ENCODE data around the gene ABCA12.

The ABCA12 gene

DNA sequence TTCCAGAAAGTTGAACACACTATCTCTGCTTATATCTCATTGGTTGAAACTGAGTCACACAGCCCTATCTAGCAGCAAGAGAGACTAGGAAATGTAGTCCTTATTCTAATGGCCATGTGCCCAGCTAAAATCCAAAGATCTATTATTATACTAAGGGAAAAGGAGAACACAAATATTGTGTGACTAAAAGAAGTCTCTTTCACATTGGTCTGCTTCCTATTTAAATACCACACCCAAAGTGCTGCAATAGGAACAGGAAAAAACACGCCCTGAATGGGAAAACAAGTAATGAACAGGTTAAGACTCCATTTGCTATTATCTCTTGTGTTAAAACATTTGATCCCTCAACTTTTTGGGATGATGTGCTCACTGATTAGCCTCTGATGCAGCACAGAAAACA lies 242.2 kb downstream of the ABCA12 start:
- Histone ChIP-seq H3K9me3 (ENCODE audit: insufficient read depth, low read depth, low read length) (no peaks in the 10 kb centered on the region), H3K4me3 (ENCODE audit: low read length, poor library complexity, severe bottlenecking) (no peak overlapping the region), H3K9ac (ENCODE audit: low read depth, low read length, poor library complexity, severe bottlenecking) (no peak overlapping the region), H3K4me1 (ENCODE audit: insufficient read depth, low read length, poor library complexity, severe bottlenecking) (no peaks in the 10 kb centered on the region), H3K36me3 (ENCODE audit: insufficient read depth, low read length) (no peaks in the 10 kb centered on the region), H2AFZ (ENCODE audit: low read length) (no peak overlapping the region), H3K9me2 (replicated peaks; ENCODE audit: low read depth, low read length) (no peaks in the 10 kb centered on the region), H3K27me3 (ENCODE audit: insufficient read depth, low read length, poor library complexity, severe bottlenecking) (no peaks in the 10 kb centered on the region), H3K79me2 (ENCODE audit: insufficient read depth, low read length) (no peaks in the 10 kb centered on the region), H4K20me1 (ENCODE audit: insufficient read depth, low read length, poor library complexity, severe bottlenecking) (no peaks in the 10 kb centered on the region), H3F3A (ENCODE audit: low read depth) (no peaks in the 10 kb centered on the region), H3K4me2 (ENCODE audit: low read depth, low read length, poor library complexity, severe bottlenecking) (no peak overlapping the region)
- TF ChIP-seq CTCF (conservative IDR thresholded peaks at IDR 0.05; ENCODE audit: low read length) (no peak), EZH2phosphoT487 (IDR thresholded peaks at IDR 0.05; ENCODE audit: borderline replicate concordance) (no peak)

DNA sequence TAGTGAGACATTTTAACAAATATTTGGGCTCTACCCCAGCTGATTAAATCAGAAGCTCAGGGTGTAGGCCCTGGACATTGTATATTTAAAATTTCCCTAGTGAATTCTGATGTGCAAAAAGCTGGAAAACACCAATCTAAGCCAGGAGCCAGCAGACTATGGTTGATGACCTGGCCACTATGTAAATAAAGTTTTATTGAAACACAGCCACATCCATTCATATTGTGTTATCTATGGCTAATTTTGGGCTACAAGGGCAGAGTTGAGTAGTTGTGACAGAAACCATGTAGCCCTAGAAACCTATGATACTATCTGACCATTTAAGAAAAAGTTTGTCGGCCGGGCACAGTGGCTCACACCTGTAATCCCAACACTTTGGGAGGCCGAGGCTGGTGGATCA lies 243.0 kb downstream of the ABCA12 start:
- Histone ChIP-seq H3K9ac (ENCODE audit: low read depth, low read length, poor library complexity, severe bottlenecking) (no peak overlapping the region), H4K20me1 (ENCODE audit: insufficient read depth, low read length, poor library complexity, severe bottlenecking) (no peaks in the 10 kb centered on the region), H3K4me2 (ENCODE audit: low read depth, low read length, poor library complexity, severe bottlenecking) (no peak overlapping the region), H3K9me2 (replicated peaks; ENCODE audit: low read depth, low read length) (no peaks in the 10 kb centered on the region), H3K27me3 (ENCODE audit: insufficient read depth, low read length, poor library complexity, severe bottlenecking) (no peaks in the 10 kb centered on the region), H3K4me1 (ENCODE audit: insufficient read depth, low read length, poor library complexity, severe bottlenecking) (no peaks in the 10 kb centered on the region), H3K9me3 (ENCODE audit: insufficient read depth, low read depth, low read length) (no peaks in the 10 kb centered on the region), H2AFZ (ENCODE audit: low read length) (no peak overlapping the region), H3K36me3 (ENCODE audit: insufficient read depth, low read length) (no peaks in the 10 kb centered on the region), H3F3A (ENCODE audit: low read depth) (no peaks in the 10 kb centered on the region), H3K4me3 (ENCODE audit: low read length, poor library complexity, severe bottlenecking) (no peak overlapping the region), H3K79me2 (ENCODE audit: insufficient read depth, low read length) (no peaks in the 10 kb centered on the region)
- TF ChIP-seq CTCF (conservative IDR thresholded peaks at IDR 0.05; ENCODE audit: low read length) (no peak), EZH2phosphoT487 (IDR thresholded peaks at IDR 0.05; ENCODE audit: borderline replicate concordance) (no peak)

DNA sequence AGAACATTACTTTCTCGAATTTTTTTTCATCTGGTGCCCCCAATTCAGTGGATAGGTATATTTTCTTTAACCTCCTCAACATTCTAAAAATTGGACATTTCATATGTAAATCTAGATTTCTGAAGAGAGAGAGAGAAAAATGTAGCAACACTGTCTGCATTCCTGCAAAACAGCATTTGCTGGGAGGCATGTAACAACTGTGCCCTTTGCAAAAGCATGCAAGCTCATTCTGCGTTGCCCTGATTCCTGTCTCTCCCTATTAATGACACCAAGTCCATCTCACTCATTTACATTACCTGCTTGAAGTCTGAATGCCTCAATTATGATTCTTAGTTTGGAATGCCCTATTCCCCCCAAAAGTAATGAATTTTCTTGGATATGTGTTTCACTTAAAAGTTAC lies 249.1 kb downstream of the ABCA12 start:
- Histone ChIP-seq H3K4me3 (ENCODE audit: low read length, poor library complexity, severe bottlenecking) (no peak overlapping the region), H3K27me3 (ENCODE audit: insufficient read depth, low read length, poor library complexity, severe bottlenecking) (no peaks in the 10 kb centered on the region), H3K9ac (ENCODE audit: low read depth, low read length, poor library complexity, severe bottlenecking) (no peak overlapping the region), H3K4me2 (ENCODE audit: low read depth, low read length, poor library complexity, severe bottlenecking) (no peak overlapping the region), H3K79me2 (ENCODE audit: insufficient read depth, low read length) (no peaks in the 10 kb centered on the region), H3K36me3 (ENCODE audit: insufficient read depth, low read length) (no peaks in the 10 kb centered on the region), H3K9me2 (replicated peaks; ENCODE audit: low read depth, low read length) (no peaks in the 10 kb centered on the region), H2AFZ (ENCODE audit: low read length) (no peak overlapping the region), H3K4me1 (ENCODE audit: insufficient read depth, low read length, poor library complexity, severe bottlenecking) (no peaks in the 10 kb centered on the region), H3K9me3 (ENCODE audit: insufficient read depth, low read depth, low read length) (no peaks in the 10 kb centered on the region), H3F3A (ENCODE audit: low read depth) (no peaks in the 10 kb centered on the region), H4K20me1 (ENCODE audit: insufficient read depth, low read length, poor library complexity, severe bottlenecking) (no peaks in the 10 kb centered on the region)
- TF ChIP-seq CTCF (conservative IDR thresholded peaks at IDR 0.05; ENCODE audit: low read length) (no peak), EZH2phosphoT487 (IDR thresholded peaks at IDR 0.05; ENCODE audit: borderline replicate concordance) (no peak)
